Measurements from ENCODE around the gene AIPL1. TPM values are rescaled to one million over a fixed set of nuclear protein-coding genes. Genes with fewer than 3 reads are reported as not detected.

AIPL1 gene
- polyA plus RNA-seq, 1 donor (not counting 4 experiments of a cell fraction or from before 2014, with no cell fraction given) = not detected

DNA sequence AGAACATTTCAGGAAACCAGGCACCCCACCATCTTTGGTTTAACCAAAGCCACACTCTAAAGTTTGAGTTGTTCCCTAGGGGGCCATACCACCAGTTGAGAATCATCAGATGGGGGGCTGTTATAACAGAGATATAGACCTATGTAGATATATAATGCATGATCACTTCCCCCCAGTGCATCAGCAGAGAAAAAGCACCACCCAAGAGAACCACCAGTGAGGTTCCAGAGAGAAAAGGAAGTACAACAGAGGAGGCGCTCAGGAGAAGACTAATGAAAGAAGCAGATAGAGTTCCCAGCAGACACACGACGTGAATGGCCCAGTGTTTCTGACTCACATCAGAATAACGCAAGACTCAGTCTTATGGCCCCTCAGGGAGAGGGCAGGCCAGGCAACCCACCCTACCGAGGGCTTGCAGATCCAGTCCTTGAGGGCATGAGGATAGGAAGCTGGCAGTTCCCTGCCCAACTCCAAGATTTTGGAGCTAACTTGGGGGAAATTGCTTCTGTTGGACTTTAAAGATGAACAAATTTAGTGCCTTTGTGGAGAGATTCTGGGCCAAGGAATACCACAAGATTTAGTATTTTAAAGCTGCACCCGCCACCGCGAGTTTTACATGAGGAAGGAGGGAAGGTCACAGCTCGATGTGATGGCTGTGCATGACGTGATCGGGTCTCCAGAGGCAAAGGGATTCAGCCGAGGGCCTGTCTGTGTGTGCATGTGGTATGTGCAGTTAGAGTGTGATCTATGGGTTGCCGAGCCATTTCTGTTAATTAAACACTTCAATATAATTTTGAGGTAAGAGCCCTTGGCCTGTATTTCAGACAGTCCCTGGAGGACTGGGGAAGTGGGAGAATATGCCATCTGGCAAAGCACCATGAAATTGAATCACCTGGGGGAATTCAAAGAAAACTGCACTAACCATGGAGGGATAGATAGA lies 53.1 kb downstream of the AIPL1 start:
- Histone ChIP-seq H3K4me2 (ENCODE audit: control insufficient read depth, extremely low read depth, insufficient read depth, low read depth, low read length) (no peak overlapping the region), H3K27me3 (ENCODE audit: control insufficient read depth, extremely low read depth, insufficient read depth, low read length) (peaks cover 8% of the 10 kb centered on the region), H3K9me3 (ENCODE audit: control insufficient read depth, low read depth, low read length) (peaks cover 2% of the 10 kb centered on the region), H3K9me1 (ENCODE audit: control insufficient read depth, extremely low read depth, insufficient read depth, low read length) (no peaks in the 10 kb centered on the region), H3K4me3 (ENCODE audit: control insufficient read depth in 2 of 3, extremely low read depth in 1 of 3, insufficient read depth in 2 of 3, low read depth in 1 of 3, low read length in 3 of 3) (no peak overlapping the region), H4K20me1 (ENCODE audit: control insufficient read depth, extremely low read depth, insufficient read depth, low read length) (no peaks in the 10 kb centered on the region), H2AFZ (ENCODE audit: control insufficient read depth, low read length) (no peak overlapping the region), H3K4me1 (ENCODE audit: control insufficient read depth, extremely low read depth, insufficient read depth, low read length) (no peaks in the 10 kb centered on the region), H3K79me2 (ENCODE audit: control insufficient read depth, insufficient read depth, low read length) (no peaks in the 10 kb centered on the region), H3K27ac (ENCODE audit: control insufficient read depth, insufficient read depth, low read length) (no peak overlapping the region), H3K36me3 (ENCODE audit: control insufficient read depth in 2 of 2, extremely low read depth in 1 of 2, insufficient read depth in 2 of 2, low read length in 2 of 2) (no peaks in the 10 kb centered on the region), H3K9ac (ENCODE audit: control insufficient read depth, extremely low read depth, insufficient read depth, low read length) (no peak overlapping the region)
- TF ChIP-seq CTCF (optimal IDR thresholded peaks at IDR 0.05 in 1 of 3, IDR thresholded peaks at IDR 0.05 in 1 of 3, conservative IDR thresholded peaks at IDR 0.05 in 1 of 3; ENCODE audit: extremely low read depth in 1 of 3, insufficient read depth in 2 of 3, low read length in 3 of 3) (no peak), EZH2 (IDR thresholded peaks at IDR 0.05; ENCODE audit: low read length) (no peak)
- DNase-seq (ENCODE audit: low read depth, low spot score) (no peak), FAIRE-seq (no peak)
- dilution Hi-C loops (cut with MboI; ENCODE audit: extremely low pct_ligation_motif_present, low sequenced_read_pairs) = no loop called here

GRCh38 chr17:6380915-6381438 lies 53.9 kb downstream of the AIPL1 start:
- FAIRE-seq = no peak
- H3K4me1 ChIP-seq (ENCODE audit: control insufficient read depth, extremely low read depth, insufficient read depth, low read length) = no peaks in the 10 kb centered on the region
- peaks cover 8% of the 10 kb centered on the region for H3K27me3 ChIP-seq (ENCODE audit: control insufficient read depth, extremely low read depth, insufficient read depth, low read length)

More at GRCh38 chr17:6380915-6381438, 53.9 kb downstream of the AIPL1 start:
- Histone ChIP-seq H3K79me2 (ENCODE audit: control insufficient read depth, insufficient read depth, low read length) (no peaks in the 10 kb centered on the region), H4K20me1 (ENCODE audit: control insufficient read depth, extremely low read depth, insufficient read depth, low read length) (no peaks in the 10 kb centered on the region), H3K9me3 (ENCODE audit: control insufficient read depth, low read depth, low read length) (peaks cover 2% of the 10 kb centered on the region), H3K27ac (ENCODE audit: control insufficient read depth, insufficient read depth, low read length) (no peak overlapping the region), H3K4me2 (ENCODE audit: control insufficient read depth, extremely low read depth, insufficient read depth, low read depth, low read length) (no peak overlapping the region), H3K36me3 (ENCODE audit: control insufficient read depth in 2 of 2, extremely low read depth in 1 of 2, insufficient read depth in 2 of 2, low read length in 2 of 2) (no peaks in the 10 kb centered on the region), H3K9me1 (ENCODE audit: control insufficient read depth, extremely low read depth, insufficient read depth, low read length) (no peaks in the 10 kb centered on the region), H3K9ac (ENCODE audit: control insufficient read depth, extremely low read depth, insufficient read depth, low read length) (no peak overlapping the region), H3K4me3 (ENCODE audit: control insufficient read depth in 2 of 3, extremely low read depth in 1 of 3, insufficient read depth in 2 of 3, low read depth in 1 of 3, low read length in 3 of 3) (no peak overlapping the region), H2AFZ (ENCODE audit: control insufficient read depth, low read length) (no peak overlapping the region)
- TF ChIP-seq EZH2 (IDR thresholded peaks at IDR 0.05; ENCODE audit: low read length) (no peak), CTCF (optimal IDR thresholded peaks at IDR 0.05 in 1 of 3, IDR thresholded peaks at IDR 0.05 in 1 of 3, conservative IDR thresholded peaks at IDR 0.05 in 1 of 3; ENCODE audit: extremely low read depth in 1 of 3, insufficient read depth in 2 of 3, low read length in 3 of 3) (no peak)
- dilution Hi-C loops (cut with MboI; ENCODE audit: extremely low pct_ligation_motif_present, low sequenced_read_pairs) = no loop called here
- no peak for DNase-seq (ENCODE audit: low read depth, low spot score)
